Measurements from ENCODE around the gene KLLN. TPM values are rescaled to one million over a fixed set of nuclear protein-coding genes. Genes with fewer than 3 reads are reported as not detected.

The KLLN gene
- total and polyA plus RNA-seq, 2 donors (not counting 1 experiment from before 2014, with no cell fraction given): 0.49 to 0.66 TPM

DNA sequence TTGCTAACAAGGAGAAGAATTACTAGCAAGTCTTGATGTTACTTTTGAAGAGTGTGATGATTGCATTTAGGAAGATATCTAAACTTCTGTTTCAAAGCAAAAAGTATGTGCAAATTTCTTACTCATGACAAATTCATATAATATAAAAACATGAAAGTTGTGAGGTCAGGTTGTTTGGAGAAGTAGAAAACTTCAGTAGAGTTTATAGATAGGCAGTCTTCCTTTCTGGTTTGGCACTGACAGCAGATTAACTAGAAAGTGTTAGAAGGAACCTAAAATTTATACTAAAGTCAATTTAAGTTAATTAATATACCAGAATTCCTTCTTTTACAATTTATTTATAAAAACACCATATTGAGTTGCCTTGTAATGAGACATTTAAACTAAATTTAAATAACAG, 17.0 kb upstream of the KLLN start:
- H3K79me2 ChIP-seq (ENCODE audit: control insufficient read depth, insufficient read depth, low read length): peaks cover 92% of the 10 kb centered on the region
- H3K9me3 ChIP-seq (ENCODE audit: control insufficient read depth, insufficient read depth, low read depth, low read length): no peaks in the 10 kb centered on the region
- H2AFZ ChIP-seq (ENCODE audit: low read length): no peak overlapping the region
- no peak overlapping the region for H3K4me3 ChIP-seq (replicated peaks in 1 of 4; ENCODE audit: control extremely low read depth in 1 of 4, insufficient read depth in 1 of 4, low read depth in 3 of 4, low read length in 4 of 4)
- no peak for TF ChIP-seq EZH2 (IDR thresholded peaks at IDR 0.05; ENCODE audit: low read length, missing control alignments)
- TF ChIP-seq, protein P1, sequence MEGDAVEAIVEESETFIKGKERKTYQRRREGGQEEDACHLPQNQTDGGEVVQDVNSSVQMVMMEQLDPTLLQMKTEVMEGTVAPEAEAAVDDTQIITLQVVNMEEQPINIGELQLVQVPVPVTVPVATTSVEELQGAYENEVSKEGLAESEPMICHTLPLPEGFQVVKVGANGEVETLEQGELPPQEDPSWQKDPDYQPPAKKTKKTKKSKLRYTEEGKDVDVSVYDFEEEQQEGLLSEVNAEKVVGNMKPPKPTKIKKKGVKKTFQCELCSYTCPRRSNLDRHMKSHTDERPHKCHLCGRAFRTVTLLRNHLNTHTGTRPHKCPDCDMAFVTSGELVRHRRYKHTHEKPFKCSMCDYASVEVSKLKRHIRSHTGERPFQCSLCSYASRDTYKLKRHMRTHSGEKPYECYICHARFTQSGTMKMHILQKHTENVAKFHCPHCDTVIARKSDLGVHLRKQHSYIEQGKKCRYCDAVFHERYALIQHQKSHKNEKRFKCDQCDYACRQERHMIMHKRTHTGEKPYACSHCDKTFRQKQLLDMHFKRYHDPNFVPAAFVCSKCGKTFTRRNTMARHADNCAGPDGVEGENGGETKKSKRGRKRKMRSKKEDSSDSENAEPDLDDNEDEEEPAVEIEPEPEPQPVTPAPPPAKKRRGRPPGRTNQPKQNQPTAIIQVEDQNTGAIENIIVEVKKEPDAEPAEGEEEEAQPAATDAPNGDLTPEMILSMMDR (conservative IDR thresholded peaks at IDR 0.05 in 1 of 2, IDR thresholded peaks at IDR 0.05 in 1 of 2; ENCODE audit: low read depth in 1 of 2, low read length in 2 of 2): no peak
- DNase-seq (ENCODE audit: low read depth in 2 of 2): no peak
- peaks cover 2% of the 10 kb centered on the region for H3K4me1 ChIP-seq (ENCODE audit: control insufficient read depth, extremely low read depth, insufficient read depth, low read length)
- no peak overlapping the region for H3K9ac ChIP-seq (ENCODE audit: insufficient read depth, low read length)
- no peak overlapping the region for H3K27ac ChIP-seq (ENCODE audit: insufficient read depth, low read length)
- H3K4me2 ChIP-seq (ENCODE audit: extremely low read depth, insufficient read depth, low read length): no peak overlapping the region
- no peaks in the 10 kb centered on the region for H3K27me3 ChIP-seq (ENCODE audit: control insufficient read depth, insufficient read depth, low read length)
- H4K20me1 ChIP-seq (ENCODE audit: control insufficient read depth, extremely low read depth, insufficient read depth, low read length): peaks cover 2% of the 10 kb centered on the region
- H3K36me3 ChIP-seq (ENCODE audit: control insufficient read depth, insufficient read depth, low read length): peaks cover 2% of the 10 kb centered on the region

DNA sequence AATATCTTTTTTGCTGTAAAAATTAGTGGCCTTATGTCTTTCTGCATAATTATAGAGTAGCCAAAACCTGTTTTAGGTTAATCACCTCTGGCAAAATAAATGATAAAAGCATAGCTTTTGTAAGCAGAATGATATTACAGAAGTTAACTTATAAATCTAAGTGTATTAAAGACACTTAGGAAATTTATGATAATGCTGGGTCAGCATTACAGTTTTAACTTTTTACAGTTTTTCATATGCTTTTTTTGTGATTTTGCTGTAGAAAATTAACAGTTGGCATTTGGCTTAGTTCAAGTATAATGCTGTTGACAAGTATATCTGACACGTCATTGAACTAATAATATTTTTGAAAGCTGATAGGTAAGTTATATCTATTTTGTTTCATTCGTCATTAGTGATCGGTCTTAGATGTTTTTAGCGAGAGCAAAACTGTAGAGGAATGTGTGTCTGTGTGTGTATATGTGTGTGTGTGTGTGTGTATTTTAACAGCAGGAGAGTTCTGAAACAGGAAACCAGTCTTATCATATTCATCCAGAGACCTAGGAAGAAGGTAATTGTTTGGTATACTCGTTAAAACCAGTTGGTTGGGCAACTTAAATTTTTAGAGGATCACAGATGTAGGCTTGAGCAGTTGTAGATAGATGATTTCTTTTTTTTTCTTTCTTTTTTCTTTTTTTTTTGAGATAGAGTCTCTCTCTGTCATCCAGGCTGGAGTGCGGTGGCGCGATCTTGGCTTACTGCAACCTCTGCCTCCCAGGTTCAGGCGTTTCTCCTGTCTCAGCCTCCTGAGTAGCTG, 15.5 kb upstream of the KLLN start:
- Histone ChIP-seq H3K36me3 (ENCODE audit: control insufficient read depth, insufficient read depth, low read length) (no peaks in the 10 kb centered on the region), H3K4me3 (replicated peaks in 1 of 4; ENCODE audit: control extremely low read depth in 1 of 4, insufficient read depth in 1 of 4, low read depth in 3 of 4, low read length in 4 of 4) (no peak overlapping the region), H3K9ac (ENCODE audit: insufficient read depth, low read length) (no peak overlapping the region), H3K79me2 (ENCODE audit: control insufficient read depth, insufficient read depth, low read length) (peaks cover 94% of the 10 kb centered on the region), H3K9me3 (ENCODE audit: control insufficient read depth, insufficient read depth, low read depth, low read length) (no peaks in the 10 kb centered on the region), H3K27me3 (ENCODE audit: control insufficient read depth, insufficient read depth, low read length) (no peaks in the 10 kb centered on the region), H2AFZ (ENCODE audit: low read length) (no peak overlapping the region), H3K4me2 (ENCODE audit: extremely low read depth, insufficient read depth, low read length) (peak overlapping the region; percentile 32), H3K4me1 (ENCODE audit: control insufficient read depth, extremely low read depth, insufficient read depth, low read length) (peaks cover 2% of the 10 kb centered on the region), H3K27ac (ENCODE audit: insufficient read depth, low read length) (no peak overlapping the region), H4K20me1 (ENCODE audit: control insufficient read depth, extremely low read depth, insufficient read depth, low read length) (peaks cover 2% of the 10 kb centered on the region)
- TF ChIP-seq EZH2 (IDR thresholded peaks at IDR 0.05; ENCODE audit: low read length, missing control alignments): no peak
- TF ChIP-seq, protein P1 (conservative IDR thresholded peaks at IDR 0.05 in 1 of 2, IDR thresholded peaks at IDR 0.05 in 1 of 2; ENCODE audit: low read depth in 1 of 2, low read length in 2 of 2): no peak
- no peak for DNase-seq (ENCODE audit: low read depth in 2 of 2)

DNA sequence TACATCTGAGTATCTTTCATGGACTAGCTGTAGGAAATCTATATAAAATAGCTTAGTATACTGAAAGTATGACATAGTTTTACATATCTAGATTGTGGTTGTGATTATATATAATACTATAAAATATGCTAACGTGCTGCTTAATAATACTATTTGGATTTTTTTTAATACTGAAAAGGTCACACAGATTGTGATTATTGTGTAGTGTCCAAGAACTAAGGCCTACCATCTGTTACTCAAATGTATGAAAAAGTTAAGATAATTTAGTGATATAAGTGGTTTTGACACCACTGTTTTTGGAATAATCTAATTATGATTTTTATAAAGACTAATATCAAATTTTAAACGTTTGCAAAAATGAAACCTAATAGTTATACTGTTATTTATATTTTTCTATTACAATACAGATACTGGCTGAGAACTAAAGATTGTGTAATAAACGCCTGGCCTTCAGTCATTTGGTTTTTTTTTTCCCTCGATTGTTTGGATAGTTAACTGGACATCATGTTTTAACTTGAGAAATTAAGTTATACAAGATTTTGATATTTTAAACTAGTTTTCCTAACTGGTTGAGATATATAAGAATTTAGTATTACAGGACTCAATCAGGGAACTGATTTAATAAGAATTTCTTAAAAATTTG, 12.7 kb upstream of the KLLN start:
- Histone ChIP-seq H2AFZ (ENCODE audit: low read length) (no peak overlapping the region), H3K27me3 (ENCODE audit: control insufficient read depth, insufficient read depth, low read length) (no peaks in the 10 kb centered on the region), H3K27ac (ENCODE audit: insufficient read depth, low read length) (no peak overlapping the region), H3K4me2 (ENCODE audit: extremely low read depth, insufficient read depth, low read length) (peak overlapping the region; percentile 38), H4K20me1 (ENCODE audit: control insufficient read depth, extremely low read depth, insufficient read depth, low read length) (peaks cover 2% of the 10 kb centered on the region), H3K9ac (ENCODE audit: insufficient read depth, low read length) (no peak overlapping the region), H3K4me1 (ENCODE audit: control insufficient read depth, extremely low read depth, insufficient read depth, low read length) (peaks cover 9% of the 10 kb centered on the region), H3K4me3 (replicated peaks in 1 of 4; ENCODE audit: control extremely low read depth in 1 of 4, insufficient read depth in 1 of 4, low read depth in 3 of 4, low read length in 4 of 4) (no peak overlapping the region), H3K9me3 (ENCODE audit: control insufficient read depth, insufficient read depth, low read depth, low read length) (no peaks in the 10 kb centered on the region), H3K36me3 (ENCODE audit: control insufficient read depth, insufficient read depth, low read length) (no peaks in the 10 kb centered on the region), H3K79me2 (ENCODE audit: control insufficient read depth, insufficient read depth, low read length) (peaks cover 98% of the 10 kb centered on the region)
- TF ChIP-seq EZH2 (IDR thresholded peaks at IDR 0.05; ENCODE audit: low read length, missing control alignments): no peak
- TF ChIP-seq, protein P1 (conservative IDR thresholded peaks at IDR 0.05 in 1 of 2, IDR thresholded peaks at IDR 0.05 in 1 of 2; ENCODE audit: low read depth in 1 of 2, low read length in 2 of 2): no peak
- DNase-seq (ENCODE audit: low read depth in 2 of 2): no peak
